NCI-H128 (cell line): Measurements from ENCODE around the gene DGKH.

Experiments
- DNase-seq: peaks from one replicate; lab custom pipeline; 2025; ENCODE audit not compliant: unreplicated experiment; lab: John Stamatoyannopoulos, UW

Gene DGKH

DNA sequence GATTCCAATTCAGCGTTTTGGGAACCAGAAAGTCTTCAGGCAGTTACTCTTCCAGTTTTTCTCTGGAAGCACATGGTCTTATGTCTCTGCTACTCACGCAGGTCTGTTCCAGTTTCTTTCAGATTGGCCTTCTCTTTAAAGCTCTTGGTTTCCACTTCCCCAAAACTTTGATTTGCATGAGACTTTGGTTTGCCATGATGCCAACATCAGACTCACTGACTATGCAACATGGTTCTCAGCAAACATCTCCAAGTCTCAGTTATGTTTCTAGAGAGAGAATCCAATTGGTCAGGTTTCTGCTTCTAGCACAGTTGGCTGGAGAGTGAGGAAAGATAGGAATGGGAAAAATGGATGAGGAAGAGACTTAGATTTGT lies 226.6 kb downstream of the DGKH start:
- no peak for DNase-seq

- DNase-seq: no peak
These were observed 227.1 kb downstream of the DGKH start for GRCh38 chr13:42275506-42275905.

DNA sequence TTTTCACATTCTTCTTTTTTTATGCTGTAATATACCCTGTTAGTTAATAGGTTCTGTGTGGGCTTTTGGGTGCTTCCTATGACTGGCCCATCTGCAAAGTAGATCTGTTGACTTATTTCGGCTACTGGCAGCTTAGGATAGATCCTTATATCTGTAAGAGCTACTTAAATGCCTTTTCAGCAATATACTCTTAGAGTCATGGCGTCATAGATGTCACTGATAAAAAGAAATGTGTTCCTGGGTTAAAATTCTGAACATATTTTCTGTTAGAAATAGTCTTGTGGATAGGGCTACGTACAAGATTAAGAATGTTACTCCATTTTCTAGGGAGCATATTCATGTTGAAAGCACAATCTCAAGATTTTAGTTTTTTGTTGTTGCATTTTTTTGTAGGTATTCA lies 228.2 kb downstream of the DGKH start:
- DNase-seq: no peak

DNA sequence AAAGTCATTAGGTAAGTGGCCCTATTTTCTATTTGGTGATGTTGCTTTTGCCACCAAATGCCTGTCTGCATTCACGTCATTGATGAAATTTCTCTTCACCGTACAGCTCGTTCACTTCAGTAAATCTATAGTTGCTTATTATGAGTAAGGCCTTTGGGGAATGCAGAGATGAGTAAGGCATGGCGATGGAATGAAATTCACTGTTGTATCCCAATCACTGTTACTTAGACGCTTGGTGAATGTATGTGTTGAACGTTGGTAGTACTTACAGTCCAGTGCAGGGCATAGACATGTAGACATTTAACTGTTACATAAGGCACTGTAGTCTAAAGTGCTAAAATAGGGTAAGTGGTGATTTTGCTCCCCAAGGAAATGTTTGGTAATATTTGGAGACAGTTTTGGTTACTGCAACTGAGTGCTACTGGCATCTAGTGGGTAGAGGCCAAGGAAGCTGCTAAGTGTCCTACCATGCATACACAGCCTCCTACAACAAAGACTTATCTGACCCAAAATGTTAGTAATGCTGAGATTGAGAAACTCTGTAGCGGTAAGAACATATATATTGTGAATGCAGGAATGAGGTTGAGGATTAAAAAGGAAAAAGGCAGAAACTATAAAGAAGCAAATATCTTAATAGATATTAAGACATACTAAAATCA lies 229.3 kb downstream of the DGKH start:
- no peak for DNase-seq

DNA sequence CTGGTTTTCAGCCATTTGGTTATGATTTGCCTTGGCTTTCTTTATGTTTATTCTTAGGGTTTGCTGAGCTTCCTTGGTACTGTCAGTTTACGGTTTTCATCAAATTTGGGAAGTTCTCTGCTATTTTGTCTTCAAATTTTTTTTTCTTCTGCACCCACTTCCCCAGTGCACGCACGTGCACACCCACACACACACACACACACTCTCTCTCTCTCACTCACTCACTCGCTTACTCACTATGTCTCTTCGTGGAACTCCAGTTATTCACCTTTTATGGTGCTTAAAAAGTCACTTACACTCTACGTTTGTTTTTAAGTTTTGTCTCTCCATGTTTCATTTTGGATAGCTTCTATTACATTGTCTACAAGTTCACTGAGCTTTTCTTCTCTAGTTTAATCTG lies 230.6 kb downstream of the DGKH start:
- no peak for DNase-seq

DNA sequence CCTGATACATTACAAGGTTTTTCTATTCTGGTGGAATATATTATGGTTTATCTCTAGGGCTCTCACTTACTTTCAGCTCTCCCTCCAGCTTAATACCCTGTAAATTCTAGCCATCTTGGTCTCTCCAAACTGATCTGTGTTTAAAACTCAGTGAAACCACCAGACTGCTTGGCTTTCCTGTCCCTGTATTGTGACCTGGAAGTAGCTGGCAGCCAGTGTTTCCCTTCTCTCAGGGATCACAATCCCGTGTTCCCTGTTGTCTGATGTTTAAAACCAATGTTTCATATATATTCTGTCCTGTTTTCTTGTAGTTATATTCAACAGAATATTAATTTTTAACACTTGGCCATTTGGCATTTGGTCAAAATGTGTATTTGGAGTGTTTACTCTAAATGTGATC lies 231.5 kb downstream of the DGKH start:
- DNase-seq: no peak

DNA sequence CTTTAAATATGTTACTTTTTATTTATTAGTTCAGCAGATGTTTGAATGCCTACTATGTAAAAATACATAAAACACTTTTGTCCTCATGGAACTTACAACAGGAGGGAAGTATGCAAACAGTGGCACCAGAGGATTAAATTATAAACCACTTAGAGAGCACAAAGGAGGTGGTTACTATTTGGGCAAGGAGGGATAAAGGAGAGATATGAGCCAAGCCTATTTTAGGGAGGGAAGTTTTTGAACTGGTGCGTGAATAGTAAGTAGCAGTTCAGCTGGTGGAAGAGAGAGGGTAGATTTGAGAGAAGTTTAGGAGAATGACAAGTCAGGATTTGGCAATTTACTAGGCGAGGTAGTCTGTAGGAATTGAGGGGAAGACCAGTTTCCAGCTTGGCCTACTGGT lies 232.1 kb downstream of the DGKH start:
- no peak for DNase-seq

DNA sequence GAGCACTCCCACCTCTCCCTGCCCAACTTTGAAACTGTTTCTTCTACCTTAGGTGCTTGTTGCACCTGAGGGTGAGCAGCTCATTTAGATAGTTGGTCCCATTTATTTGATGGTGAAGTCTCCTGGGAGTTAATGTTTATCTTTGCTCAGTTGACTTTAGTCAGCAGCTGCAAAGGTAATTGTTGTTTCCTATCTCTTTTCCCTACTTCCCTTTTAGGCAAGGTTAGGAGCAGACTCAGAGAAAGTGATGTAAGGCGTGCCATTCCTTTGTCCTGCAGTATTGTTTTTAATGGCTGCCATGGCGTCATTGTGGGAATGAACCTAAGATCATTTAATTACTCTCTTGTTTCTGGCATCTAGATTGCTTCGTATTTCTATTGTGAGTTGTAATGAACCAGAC lies 235.1 kb downstream of the DGKH start:
- DNase-seq: no peak

GRCh38 chr13:42284068-42284467 lies 235.6 kb downstream of the DGKH start:
- no peak for DNase-seq
